Activated gamma-delta T cell treated with Interleukin-2 at 50 U/mL for 16 hours (primary cell): ENCODE measurements around the gene ARPC1B.

Source experiments
- DNase-seq: peaks from one replicate; pipeline ENCODE4 v3.0.0-alpha.2; 2020

The ARPC1B gene

GRCh38 chr7:99390941-99391602 lies 16.5 kb downstream of the ARPC1B start:
- no peak for DNase-seq

GRCh38 chr7:99392046-99392445 lies 17.5 kb downstream of the ARPC1B start:
- no peak for DNase-seq

- peak; percentile 82 for DNase-seq
Observed at GRCh38 chr7:99392659-99393354, 18.3 kb downstream of the ARPC1B start.

- no peak for DNase-seq
Observed at GRCh38 chr7:99393355-99394187, 19.0 kb downstream of the ARPC1B start.

- DNase-seq, result no peak
Observed at GRCh38 chr7:99394188-99394502, 19.6 kb downstream of the ARPC1B start.

GRCh38 chr7:99395616-99396327 lies 21.2 kb downstream of the ARPC1B start:
- DNase-seq, result no peak

GRCh38 chr7:99396418-99397296 lies 22.1 kb downstream of the ARPC1B start:
- no peak for DNase-seq

- no peak for DNase-seq
Observed at GRCh38 chr7:99397297-99397983, 22.9 kb downstream of the ARPC1B start.

GRCh38 chr7:99398891-99399445 lies 24.4 kb downstream of the ARPC1B start:
- no peak for DNase-seq

- DNase-seq, result no peak
Observed at GRCh38 chr7:99399597-99399996, 25.1 kb downstream of the ARPC1B start.

GRCh38 chr7:99402854-99403253 lies 28.3 kb downstream of the ARPC1B start:
- no peak for DNase-seq

- DNase-seq, result no peak
Observed at GRCh38 chr7:99403764-99404163, 29.2 kb downstream of the ARPC1B start.

GRCh38 chr7:99404235-99404976 lies 29.9 kb downstream of the ARPC1B start:
- DNase-seq, result no peak

GRCh38 chr7:99404977-99405320 lies 30.4 kb downstream of the ARPC1B start:
- no peak for DNase-seq

- DNase-seq, result no peak
Observed at GRCh38 chr7:99406557-99406956, 32.0 kb downstream of the ARPC1B start.

- DNase-seq, result peak; percentile 28
Observed at GRCh38 chr7:99407872-99408378, 33.4 kb downstream of the ARPC1B start.

- peak; percentile 93 for DNase-seq
Observed at GRCh38 chr7:99408379-99409191, 34.1 kb downstream of the ARPC1B start, which contains the start of the genes BUD31 and PDAP1. Gene BUD31 (plus strand): TSS chr7:99408969. CDS start chr7:99411093, 2,124 bp downstream. Gene PDAP1 (minus strand): TSS chr7:99408597. CDS start chr7:99408548, 49 bp downstream.

- DNase-seq, result no peak
Observed at GRCh38 chr7:99409192-99409572, 34.7 kb downstream of the ARPC1B start.

GRCh38 chr7:99409806-99410205 lies 35.3 kb downstream of the ARPC1B start:
- DNase-seq, result no peak
